ENCODE results near the gene NKX1-1. TPM values are rescaled to one million over a fixed set of nuclear protein-coding genes. Genes with fewer than 3 reads are reported as not detected.

The NKX1-1 gene
- polyA plus RNA-seq, 1 experiment, result not detected

GRCh38 chr4:1409491-1410425, 3.5 kb upstream of the NKX1-1 start:
- TF ChIP-seq CTCF (IDR thresholded peaks at IDR 0.05; ENCODE audit: insufficient read depth, low read depth, low read length), result no peak
- Histone ChIP-seq H3K4me3 (ENCODE audit: low read depth, low read length) (no peak overlapping the region), H3K36me3 (ENCODE audit: control insufficient read depth, insufficient read depth, low read length) (no peaks in the 10 kb centered on the region), H3K27me3 (ENCODE audit: control insufficient read depth, insufficient read depth, low read length) (peaks cover 25% of the 10 kb centered on the region)
- CTCF ChIA-PET, result no interaction called here
- DNase-seq (ENCODE audit: low read depth), result no peak
- POLR2A ChIA-PET, result no interaction called here

- H3K36me3 ChIP-seq (ENCODE audit: control insufficient read depth, insufficient read depth, low read length), result no peaks in the 10 kb centered on the region
- H3K27me3 ChIP-seq (ENCODE audit: control insufficient read depth, insufficient read depth, low read length), result peaks cover 32% of the 10 kb centered on the region
- TF ChIP-seq CTCF (IDR thresholded peaks at IDR 0.05; ENCODE audit: insufficient read depth, low read depth, low read length), result no peak
- ChIA-PET CTCF (no interaction called here), POLR2A (no interaction called here)
- no peak for DNase-seq (ENCODE audit: low read depth)
- no peak overlapping the region for H3K4me3 ChIP-seq (ENCODE audit: low read depth, low read length)
Measured at GRCh38 chr4:1409079-1409478, 2.8 kb upstream of the NKX1-1 start.

GRCh38 chr4:1408418-1408817, 2.2 kb upstream of the NKX1-1 start:
- no peaks in the 10 kb centered on the region for H3K36me3 ChIP-seq (ENCODE audit: control insufficient read depth, insufficient read depth, low read length)
- no peak for TF ChIP-seq CTCF (IDR thresholded peaks at IDR 0.05; ENCODE audit: insufficient read depth, low read depth, low read length)
- CTCF ChIA-PET, result no interaction called here
- POLR2A ChIA-PET, result no interaction called here
- no peak for DNase-seq (ENCODE audit: low read depth)
- no peak overlapping the region for H3K4me3 ChIP-seq (ENCODE audit: low read depth, low read length)
- H3K27me3 ChIP-seq (ENCODE audit: control insufficient read depth, insufficient read depth, low read length), result peaks cover 33% of the 10 kb centered on the region

- POLR2A ChIA-PET, result no interaction called here
- H3K36me3 ChIP-seq (ENCODE audit: control insufficient read depth, insufficient read depth, low read length), result no peaks in the 10 kb centered on the region
- H3K27me3 ChIP-seq (ENCODE audit: control insufficient read depth, insufficient read depth, low read length), result peaks cover 30% of the 10 kb centered on the region
- DNase-seq (ENCODE audit: low read depth), result no peak
- CTCF ChIA-PET, result no interaction called here
- no peak overlapping the region for H3K4me3 ChIP-seq (ENCODE audit: low read depth, low read length)
- TF ChIP-seq CTCF (IDR thresholded peaks at IDR 0.05; ENCODE audit: insufficient read depth, low read depth, low read length), result no peak
Measured at GRCh38 chr4:1407657-1408333, 1.6 kb upstream of the NKX1-1 start.

- H3K4me3 ChIP-seq (ENCODE audit: low read depth, low read length), result no peak overlapping the region
- ChIA-PET POLR2A (no interaction called here), CTCF (no interaction called here)
- no peaks in the 10 kb centered on the region for H3K36me3 ChIP-seq (ENCODE audit: control insufficient read depth, insufficient read depth, low read length)
- TF ChIP-seq CTCF (IDR thresholded peaks at IDR 0.05; ENCODE audit: insufficient read depth, low read depth, low read length), result no peak
- peaks cover 36% of the 10 kb centered on the region for H3K27me3 ChIP-seq (ENCODE audit: control insufficient read depth, insufficient read depth, low read length)
- DNase-seq (ENCODE audit: low read depth), result no peak
Measured at GRCh38 chr4:1406981-1407656, 877 bp upstream of the NKX1-1 start.

Measured in BJ (cell line).